Neural progenitor cell (in vitro differentiated cells): Measurements from ENCODE around the gene GPR132.

Source experiments
- CTCF ChIP-seq: fragments of 200-600 bp; sonication (generic); IDR thresholded peaks from 2 replicates; pipeline ENCODE4 v1.5.1; 2017; ENCODE audit warnings: antibody characterized with exemption, mild to moderate bottlenecking
- EZH2phosphoT487 ChIP-seq: fragments of 200-600 bp; sonication (generic); IDR thresholded peaks from 2 replicates; pipeline ENCODE4 v1.6.1; 2017; ENCODE audit warnings: antibody characterized with exemption

GRCh38 chr14:105102361-105102870 is 37.2 kb upstream of the GPR132 start:
- TF ChIP-seq CTCF (no peak), EZH2phosphoT487 (no peak)
